HG03135 (cell line): ENCODE measurements around the gene TAS2R39.
"Not testable (repeated sequence)": the region's sequence is repeated elsewhere in the genome, so short reads cannot be mapped to it uniquely, and the experiment has no call there.

Source experiments
- ATAC-seq: cut with Tn5 transposase; IDR thresholded peaks from one replicate; pipeline ENCODE4 v1.9.1; 2021; ENCODE audit warnings: mild to moderate bottlenecking, moderate library complexity; ENCODE audit not compliant: unreplicated experiment

Gene TAS2R39

DNA sequence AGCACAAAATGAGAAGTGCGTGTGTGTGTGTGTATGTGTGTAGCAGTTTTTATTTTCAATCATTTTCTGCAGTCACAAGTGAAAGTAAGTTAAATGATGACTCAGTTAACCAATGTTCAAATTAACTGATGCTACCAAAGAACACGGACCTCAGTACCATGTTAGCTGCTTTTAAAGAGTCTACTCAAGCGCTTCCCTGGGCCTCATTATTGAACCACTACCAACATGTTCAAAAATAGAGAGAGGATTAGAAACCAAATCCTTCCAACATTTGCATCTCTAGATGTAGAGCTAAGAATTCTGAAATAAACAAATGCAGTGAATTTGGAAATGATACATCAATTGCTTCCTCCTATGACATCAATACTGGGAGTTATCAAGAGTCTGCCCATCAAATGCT lies at the start of gene TAS2R39:
TSS of gene TAS2R39 (plus strand) at position 396 of the 400 bp plus-strand sequence. CDS start at position 396, 0 bp downstream.
- ATAC-seq, result no peak

DNA sequence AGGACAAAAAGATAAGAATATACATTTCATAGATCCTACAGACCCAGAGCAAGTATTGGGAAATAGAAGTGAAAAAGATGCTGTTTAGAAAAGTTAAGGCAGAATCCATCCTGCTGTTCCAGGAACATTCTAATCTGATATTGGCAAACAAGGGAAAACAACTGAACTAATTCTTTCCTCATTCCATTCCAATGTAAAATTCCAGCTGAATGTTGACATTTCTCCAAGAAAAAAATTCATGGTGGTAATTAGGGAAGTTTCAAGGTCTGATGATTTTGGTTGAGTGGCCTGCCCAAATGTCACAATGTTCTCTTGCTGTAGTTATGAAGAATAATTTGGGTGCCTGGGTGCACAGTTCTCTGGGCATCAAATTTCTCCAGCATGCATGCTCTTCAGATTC lies 36.1 kb upstream of the TAS2R39 start:
- no peak for ATAC-seq

DNA sequence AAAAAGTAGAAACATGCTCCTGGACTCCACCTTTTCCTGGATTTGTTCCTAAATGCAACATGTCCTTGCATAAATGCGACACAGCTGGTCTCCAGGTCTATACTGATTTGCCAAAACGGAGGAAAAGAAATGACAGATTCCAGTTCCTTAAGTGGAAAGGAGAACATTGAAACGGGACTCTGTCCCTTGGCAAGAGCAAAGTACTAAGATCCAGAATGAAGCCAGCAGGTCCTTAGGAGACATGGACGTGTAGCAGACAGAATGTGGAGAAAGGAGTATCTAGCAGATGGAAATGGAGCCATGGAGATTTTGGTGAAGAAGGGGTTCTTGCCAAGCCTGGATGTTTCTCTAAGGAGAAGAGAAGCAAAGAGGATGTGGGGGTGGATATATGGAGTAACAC lies 35.2 kb upstream of the TAS2R39 start:
- no peak for ATAC-seq

DNA sequence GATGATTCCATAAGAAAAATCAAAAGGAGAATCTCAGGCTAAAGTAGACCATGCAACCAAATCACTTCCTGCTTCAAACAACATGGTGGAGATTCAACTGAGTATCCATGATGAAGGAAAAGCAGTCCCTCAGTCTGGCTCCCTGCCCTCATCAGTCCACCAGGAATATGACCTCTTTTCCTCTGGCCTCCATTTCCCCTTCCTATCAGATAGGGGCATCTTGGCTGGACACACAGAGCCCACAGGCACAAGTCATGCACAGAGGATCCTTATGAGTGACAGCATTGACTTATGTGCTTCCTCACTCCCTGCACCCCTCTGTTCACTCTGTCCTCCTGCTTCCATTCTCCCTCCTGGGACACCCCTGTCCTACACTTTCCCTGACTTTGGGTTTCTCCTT lies 34.6 kb upstream of the TAS2R39 start:
- ATAC-seq, result no peak

DNA sequence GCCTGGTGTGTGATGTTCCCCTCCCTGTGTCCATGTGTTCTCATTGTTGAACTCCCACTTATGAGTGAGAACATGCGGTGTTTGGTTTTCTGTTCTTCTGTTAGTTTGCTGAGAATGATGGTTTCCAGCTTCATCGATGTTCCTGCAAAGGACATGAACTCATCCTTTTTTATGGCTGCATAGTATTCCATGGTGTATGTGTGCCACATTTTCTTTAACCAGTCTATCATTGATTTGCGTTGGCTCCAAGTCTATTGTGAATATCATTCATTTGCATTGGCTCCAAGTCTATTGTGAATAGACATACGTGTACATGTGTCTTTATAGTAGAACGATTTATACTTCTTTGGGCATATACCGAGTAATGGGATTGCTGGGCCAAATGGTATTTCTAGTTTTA lies 32.5 kb upstream of the TAS2R39 start:
- ATAC-seq, result not testable (repeated sequence)

DNA sequence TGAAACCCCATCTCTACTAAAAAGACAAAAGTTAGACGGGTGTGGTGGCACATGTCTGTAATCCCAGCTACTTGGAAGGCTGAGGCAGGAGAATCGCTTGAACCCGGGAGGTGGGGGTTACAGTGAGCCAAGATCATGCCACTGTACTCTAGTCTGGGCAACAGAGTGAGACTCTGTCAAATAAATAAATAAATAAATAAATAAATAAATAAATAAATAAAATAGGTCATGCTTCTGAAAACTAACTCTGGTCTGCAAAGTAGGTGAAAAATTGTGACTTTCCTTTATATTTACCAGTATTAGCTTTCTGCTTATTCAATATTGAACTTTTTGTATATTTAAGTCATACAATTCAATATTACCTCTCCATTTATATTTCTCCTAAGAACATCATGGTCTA lies 24.6 kb upstream of the TAS2R39 start:
- not testable (repeated sequence) for ATAC-seq

DNA sequence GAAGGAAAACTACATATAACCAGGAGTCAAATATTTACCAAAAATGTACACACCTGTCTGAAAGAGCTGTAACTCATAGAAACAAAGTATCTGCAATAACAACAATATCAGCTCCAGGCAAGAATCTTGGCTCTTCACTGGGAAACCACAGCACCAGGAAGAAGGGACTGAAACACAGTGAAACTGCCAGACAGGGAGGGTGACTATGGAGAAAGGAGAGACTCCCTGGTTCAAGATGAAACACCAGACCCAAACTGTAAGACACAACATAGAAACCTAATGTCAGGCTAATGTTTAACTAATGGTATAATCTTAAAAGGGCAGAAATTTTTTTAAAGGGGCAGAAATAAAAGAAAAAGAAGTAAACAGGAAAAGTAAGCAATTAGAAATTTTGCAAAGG lies 11.5 kb upstream of the TAS2R39 start:
- no peak for ATAC-seq

DNA sequence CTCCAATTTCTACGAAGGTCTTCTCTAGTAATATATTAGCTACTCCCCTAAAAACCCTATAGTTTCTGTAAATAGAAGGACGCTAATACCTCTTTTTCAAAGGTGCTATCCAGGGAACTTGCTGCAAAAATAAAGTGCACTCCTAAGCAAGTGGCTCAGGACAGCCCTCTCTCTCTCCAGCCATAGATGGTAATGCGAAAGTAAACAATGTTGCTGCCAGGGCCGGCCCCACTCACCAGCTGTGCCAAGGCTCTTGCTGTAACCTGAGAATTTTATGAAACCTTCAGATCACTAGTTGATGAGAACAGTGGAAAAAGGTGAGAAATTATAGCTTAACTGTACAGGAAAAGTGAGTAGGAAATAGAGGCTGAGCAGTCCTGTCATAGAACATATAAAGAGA lies 10.9 kb upstream of the TAS2R39 start:
- ATAC-seq, result no peak

DNA sequence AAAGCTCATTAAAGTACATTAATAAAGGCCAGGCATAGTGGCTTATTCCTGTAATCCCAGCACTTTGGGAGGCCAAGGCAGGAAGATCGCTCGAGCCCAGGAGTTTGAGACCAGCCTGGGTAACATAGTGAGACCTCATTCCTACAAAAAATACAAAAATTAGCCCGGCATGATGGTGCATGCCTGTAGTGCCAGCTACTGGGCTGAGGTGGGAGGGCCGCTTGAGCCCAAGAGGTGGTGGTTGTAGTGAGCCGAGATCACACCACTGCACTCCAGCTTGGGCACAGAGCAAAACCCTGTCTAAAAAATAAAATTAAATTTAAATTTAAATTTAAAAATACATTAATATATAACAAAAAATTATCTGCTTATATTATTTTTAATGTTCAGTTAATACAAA lies 7.1 kb upstream of the TAS2R39 start:
- no peak for ATAC-seq

DNA sequence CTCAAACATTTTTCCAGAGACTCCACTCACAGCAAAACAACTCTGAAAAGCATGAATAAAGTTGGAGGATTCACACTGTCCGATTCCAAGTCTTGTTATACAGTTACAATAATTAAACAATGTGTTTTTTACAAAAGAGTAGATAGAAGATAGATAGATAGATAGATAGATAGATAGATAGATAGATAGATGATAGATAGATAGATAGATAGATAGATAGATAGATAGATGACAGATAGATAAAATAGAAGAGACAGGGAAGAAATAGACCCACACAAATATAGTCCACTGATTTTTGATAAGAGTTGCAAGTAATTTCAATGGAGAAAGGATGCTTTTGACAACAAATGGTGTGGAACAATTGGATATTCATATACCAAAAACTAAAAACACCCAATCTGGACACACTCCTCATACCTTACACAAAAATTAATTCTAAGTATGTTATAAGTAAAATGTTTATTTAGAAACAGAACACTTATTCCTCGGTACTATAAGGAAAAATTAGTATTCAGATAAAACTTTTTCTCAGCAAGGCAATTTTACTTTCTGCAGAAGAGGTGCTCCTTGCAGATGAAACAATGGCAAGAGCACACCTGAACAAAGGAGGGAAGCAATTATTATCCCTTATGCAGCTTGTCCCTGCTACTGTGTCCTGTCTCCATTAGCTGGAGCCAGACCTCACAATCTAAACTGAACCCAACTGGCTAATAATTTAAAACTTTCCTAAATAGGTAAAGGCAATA lies 5.7 kb upstream of the TAS2R39 start:
- no peak for ATAC-seq

DNA sequence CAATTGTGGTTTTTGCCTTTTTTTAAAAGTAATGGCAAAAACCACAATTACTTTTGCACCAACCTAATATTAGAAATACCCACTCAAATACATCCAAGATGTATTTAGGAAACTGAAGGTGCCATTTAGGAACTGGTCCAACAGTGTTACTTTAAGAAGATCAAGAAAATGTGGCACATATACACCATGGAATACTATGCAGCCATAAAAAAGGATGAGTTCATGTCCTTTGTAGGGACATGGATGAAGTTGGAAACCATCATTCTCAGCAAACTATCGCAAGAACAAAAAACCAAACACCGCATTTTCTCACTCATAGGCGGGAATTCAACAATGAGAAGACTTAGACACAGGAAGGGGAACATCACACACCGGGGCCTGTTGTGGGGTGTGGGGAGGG lies 2.4 kb upstream of the TAS2R39 start:
- not testable (repeated sequence) for ATAC-seq

DNA sequence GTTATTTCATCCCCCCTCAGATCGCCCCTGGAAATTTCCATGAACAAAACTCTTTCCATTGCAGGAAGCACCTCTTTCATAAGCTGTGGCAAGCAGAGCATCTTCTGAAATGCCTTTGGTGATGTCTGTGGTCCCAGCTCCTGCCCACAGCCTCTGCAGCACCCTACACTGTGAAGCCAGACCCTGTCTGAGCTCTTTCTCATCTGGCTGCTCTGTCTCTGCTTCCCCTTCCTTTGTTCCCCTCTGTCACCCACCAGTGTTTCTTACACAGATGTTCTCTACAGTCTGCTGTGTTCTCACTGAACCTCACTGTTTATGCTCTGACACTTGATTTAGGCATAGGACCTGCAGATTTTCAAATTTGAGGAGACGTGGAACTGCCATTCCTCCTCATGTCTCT lies 1.9 kb upstream of the TAS2R39 start:
- no peak for ATAC-seq

DNA sequence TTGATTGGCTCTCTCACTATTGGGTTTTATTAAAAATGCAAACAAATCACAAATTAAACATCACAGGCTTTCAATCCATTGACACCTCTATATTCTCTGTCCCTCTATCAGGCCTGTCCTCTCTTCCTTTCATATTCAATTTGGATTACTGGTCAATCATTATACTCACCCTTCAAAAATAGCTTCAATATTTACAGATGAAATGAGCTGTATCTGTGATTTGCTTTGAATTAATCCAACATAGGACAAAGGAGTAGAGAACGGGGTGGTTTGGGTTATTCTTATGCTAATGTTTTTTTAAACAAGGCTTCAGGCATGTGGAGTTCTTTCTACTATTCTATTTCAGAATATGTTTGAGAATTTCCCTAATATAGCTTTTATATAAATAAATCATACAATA lies 2.3 kb downstream of the TAS2R39 start:
- no peak for ATAC-seq

DNA sequence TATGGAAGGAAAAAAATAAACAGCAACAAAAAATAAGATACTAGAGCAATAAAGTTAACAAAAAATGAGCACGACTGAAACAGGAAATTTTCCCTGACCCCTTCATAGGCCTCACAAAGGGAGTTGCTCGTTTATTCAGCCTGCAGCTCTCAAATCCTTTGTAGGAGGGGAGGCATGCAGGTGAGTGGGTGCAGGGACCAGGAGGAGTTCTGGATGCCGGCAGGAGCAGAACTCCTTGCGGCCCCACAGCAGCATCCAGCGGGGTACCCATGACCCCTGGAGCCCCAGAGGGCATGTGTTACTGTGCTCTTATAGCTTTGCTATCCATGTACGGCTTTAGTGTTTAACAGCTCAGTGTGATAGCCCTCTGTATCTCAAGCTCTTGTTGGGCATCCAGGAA lies 5.8 kb downstream of the TAS2R39 start:
- ATAC-seq, result no peak

DNA sequence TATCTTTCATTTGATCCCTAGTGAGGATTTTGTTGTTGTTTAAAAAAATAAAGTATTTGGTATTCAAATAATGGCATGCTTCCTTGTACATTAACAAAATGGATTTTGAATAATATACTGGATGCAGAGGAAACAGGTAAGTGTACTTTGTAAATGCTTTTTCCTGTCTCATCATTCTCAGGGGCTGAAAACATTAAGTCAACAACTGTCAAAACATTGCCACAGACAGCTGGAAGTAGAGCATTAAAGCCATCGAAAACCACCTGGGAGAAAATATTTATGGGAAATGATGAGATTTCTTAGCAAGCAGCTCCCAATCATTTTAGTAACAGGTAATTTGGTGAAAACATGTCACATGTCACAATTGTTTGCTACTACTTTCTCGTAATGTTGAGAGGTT lies 10.7 kb downstream of the TAS2R39 start:
- ATAC-seq, result no peak

DNA sequence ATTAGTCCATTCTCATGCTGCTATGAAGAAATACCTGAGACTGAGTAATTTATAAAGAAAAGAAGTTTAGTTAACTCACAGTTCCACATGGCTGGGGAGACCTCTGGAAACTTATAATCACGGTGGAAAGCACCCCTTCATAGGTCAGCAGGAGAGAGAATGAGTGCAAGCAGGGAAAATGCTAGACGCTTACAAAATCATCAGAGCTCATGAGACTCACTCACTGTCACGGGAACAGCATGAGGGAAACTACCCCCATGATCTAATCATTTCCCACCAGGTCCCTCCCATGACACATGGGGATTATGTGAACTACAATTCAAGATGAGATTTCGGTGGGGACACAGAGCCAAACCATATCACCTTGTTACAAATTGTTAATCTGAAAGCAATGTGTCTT lies 15.8 kb downstream of the TAS2R39 start:
- ATAC-seq, result no peak

DNA sequence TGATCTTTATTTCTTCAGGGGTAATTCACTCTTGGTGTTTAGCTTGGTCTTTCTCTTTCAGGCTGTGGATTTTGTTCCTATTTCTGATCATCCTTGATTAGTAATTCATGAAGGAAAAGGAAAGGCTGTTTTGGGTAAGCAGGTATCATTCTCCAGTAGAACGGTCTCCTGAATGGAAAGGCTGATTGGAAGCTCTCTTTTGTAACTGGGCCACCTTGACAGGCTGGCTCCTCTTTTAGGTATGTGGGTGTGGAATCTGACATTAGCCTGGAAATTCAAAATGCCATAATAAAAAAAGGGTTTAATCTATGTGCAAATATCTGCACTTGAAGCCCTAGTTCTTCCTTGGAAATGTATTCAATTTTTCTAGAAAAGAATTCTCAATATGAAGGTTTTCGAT lies 18.9 kb downstream of the TAS2R39 start:
- no peak for ATAC-seq

DNA sequence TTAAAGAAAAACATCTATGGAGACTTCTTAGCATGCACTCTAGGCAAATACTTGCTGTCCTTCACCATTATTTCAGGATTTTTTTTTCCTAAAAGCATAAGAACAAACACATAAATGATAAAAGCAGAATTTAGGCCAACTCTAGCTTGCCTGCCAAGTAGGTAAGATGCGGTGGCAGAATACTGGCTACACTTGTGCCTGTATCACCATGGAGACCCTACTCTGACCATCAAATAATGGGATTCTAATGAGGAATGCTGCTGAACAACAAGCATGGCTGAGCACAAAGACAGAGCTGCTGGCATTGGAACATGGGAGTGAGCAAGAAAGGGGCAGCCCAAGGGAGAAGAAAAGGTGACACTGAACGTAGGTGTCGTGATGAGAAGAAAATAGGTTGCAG lies 20.2 kb downstream of the TAS2R39 start:
- no peak for ATAC-seq

DNA sequence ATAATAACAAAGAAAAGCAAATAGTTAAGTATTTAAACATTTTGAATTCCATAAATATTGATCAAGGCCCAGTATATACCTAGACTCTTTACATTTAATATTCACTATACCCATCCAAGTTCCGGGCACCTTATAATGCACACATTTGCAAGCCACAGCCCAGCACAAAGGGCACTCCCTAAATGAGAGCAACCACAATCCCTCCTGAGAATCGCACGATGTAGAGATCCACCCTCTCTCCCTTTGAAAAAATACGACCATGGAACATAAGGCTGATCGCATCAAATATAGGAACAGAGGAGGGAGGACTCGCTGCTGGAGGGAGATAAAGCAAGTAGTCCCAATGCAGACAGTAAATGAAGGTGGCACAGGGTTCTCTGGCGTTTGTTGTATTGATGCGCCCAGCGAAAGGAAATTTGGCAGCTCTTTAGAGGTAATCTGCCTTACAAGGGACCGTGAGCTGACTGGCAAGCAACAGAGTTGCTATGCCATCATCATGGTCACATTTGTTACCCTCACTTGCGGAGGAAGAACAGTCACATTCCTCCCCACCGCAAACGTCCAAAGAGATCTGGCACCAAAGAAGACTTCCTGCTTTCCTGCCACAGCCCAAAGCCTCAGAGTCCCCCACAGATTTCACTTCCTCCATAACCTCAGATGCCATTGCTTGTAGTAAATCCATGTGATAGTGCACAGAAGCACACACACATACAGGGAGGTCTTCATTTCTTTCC lies 22.5 kb downstream of the TAS2R39 start:
- ATAC-seq, result peak; percentile 58

DNA sequence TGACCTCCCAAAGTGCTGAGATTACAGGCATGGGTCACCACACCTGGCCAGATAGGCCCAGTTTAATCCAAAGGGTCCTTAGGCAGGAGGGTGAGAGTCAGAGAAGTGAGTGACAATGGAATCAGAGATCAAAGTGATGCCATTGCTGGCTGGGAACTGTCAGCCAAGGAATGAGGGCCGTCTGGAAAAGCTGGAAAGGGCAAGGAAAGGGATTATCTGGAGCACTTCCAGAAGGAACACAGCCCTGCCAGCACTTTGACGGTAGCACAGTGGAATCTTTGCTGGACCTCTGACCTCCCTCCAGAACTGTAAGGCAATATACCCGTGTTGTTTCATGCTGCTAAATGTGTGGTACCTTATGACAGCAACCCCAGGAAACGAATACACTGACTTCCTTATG lies 27.3 kb downstream of the TAS2R39 start:
- ATAC-seq, result no peak

DNA sequence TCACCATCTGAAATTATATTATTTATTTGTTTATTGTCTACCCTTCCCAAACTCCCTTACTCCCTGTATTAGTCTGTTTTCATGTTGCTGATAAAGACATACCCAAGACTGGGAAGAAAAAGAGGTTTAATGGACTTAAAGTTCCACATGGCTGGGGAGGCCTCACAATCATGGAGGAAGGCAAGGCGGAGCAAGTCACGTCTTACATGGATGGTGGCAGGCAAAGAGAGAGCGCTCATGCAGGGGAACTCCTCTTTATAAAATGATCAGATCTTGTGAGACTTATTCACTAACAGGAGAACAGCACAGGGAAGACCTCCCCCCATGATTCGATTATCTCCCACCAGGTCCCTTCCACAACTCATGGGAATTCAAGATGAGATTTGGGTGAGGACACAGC lies 30.3 kb downstream of the TAS2R39 start:
- ATAC-seq, result not testable (repeated sequence)
